Activated T-cell treated with anti-CD3 and anti-CD28 coated beads for 24 hours (primary cell): Measurements from ENCODE around the gene KDR.

Source experiments
- DNase-seq: peaks from one replicate; pipeline ENCODE4 v3.0.0-alpha.2; 2020; ENCODE audit warnings: low read depth

Gene KDR

GRCh38 chr4:55079451-55080173, 45.8 kb downstream of the KDR start:
- DNase-seq: no peak

- DNase-seq: no peak
Measured at GRCh38 chr4:55078987-55079386, 46.4 kb downstream of the KDR start.

GRCh38 chr4:55077577-55077976, 47.8 kb downstream of the KDR start:
- DNase-seq: no peak

GRCh38 chr4:55075823-55076716, 49.3 kb downstream of the KDR start:
- DNase-seq: no peak

- DNase-seq: no peak
Measured at GRCh38 chr4:55075376-55075775, 50.0 kb downstream of the KDR start.

GRCh38 chr4:55074386-55074785, 51.0 kb downstream of the KDR start:
- no peak for DNase-seq

- no peak for DNase-seq
Measured at GRCh38 chr4:55071951-55072350, 53.4 kb downstream of the KDR start.

GRCh38 chr4:55069248-55069647, 56.1 kb downstream of the KDR start:
- DNase-seq: no peak

- DNase-seq: no peak
Measured at GRCh38 chr4:55068522-55068921, 56.9 kb downstream of the KDR start.

GRCh38 chr4:55066018-55066417, 59.4 kb downstream of the KDR start:
- no peak for DNase-seq

- no peak for DNase-seq
Measured at GRCh38 chr4:55055529-55055928, 69.9 kb downstream of the KDR start.

GRCh38 chr4:55051532-55051931, 73.9 kb downstream of the KDR start:
- no peak for DNase-seq

GRCh38 chr4:55050418-55050950, 74.9 kb downstream of the KDR start:
- no peak for DNase-seq

- DNase-seq: no peak
Measured at GRCh38 chr4:55038176-55038890, 87.1 kb downstream of the KDR start.

GRCh38 chr4:55037728-55038127, 87.7 kb downstream of the KDR start:
- no peak for DNase-seq

GRCh38 chr4:55036405-55036804, 89.0 kb downstream of the KDR start:
- no peak for DNase-seq

- DNase-seq: no peak
Measured at GRCh38 chr4:55035892-55036291, 89.5 kb downstream of the KDR start.

- no peak for DNase-seq
Measured at GRCh38 chr4:55033296-55033695, 92.1 kb downstream of the KDR start.

- DNase-seq: no peak
Measured at GRCh38 chr4:55032788-55033187, 92.6 kb downstream of the KDR start.

- DNase-seq: no peak
Measured at GRCh38 chr4:55032179-55032578, 93.2 kb downstream of the KDR start.

- DNase-seq: no peak
Measured at GRCh38 chr4:55031158-55031557, 94.2 kb downstream of the KDR start.

- no peak for DNase-seq
Measured at GRCh38 chr4:55030589-55030988, 94.8 kb downstream of the KDR start.
